ENCODE results near the gene INF2.
"Not testable (repeated sequence)": the region's sequence is repeated elsewhere in the genome, so short reads cannot be mapped to it uniquely, and the experiment has no call there.

Gene INF2

DNA sequence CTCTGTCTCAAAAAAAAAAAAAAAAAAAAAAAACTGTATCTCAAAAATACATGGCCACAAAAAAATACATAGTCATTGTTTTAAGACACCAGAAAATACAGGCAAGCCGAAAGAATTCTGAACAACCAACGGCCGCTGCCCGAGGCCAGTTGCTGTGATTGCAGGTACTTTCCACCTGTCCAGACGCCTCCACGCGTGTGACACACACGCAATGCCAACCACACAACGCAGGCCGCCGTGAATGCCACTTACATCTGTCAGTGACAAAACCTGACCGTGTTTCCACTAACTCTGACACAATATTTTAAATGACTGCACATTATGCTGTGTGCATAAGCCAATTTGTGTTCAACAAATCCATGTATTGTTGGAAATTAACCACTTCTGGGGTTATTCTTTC is 22.4 kb upstream of the INF2 start:
- Histone ChIP-seq H3K27ac (ENCODE audit: low read length) (no peak overlapping the region), H3K36me3 (ENCODE audit: control insufficient read depth, low read depth, low read length) (no peaks in the 10 kb centered on the region), H3K27me3 (ENCODE audit: control insufficient read depth, insufficient read depth, low read length) (no peaks in the 10 kb centered on the region), H3K4me1 (ENCODE audit: control insufficient read depth, low read depth, low read length) (peaks cover 11% of the 10 kb centered on the region), H3K9ac (ENCODE audit: low read length) (no peak overlapping the region), H3K4me3 (ENCODE audit: low read length) (no peak overlapping the region), H3K9me3 (ENCODE audit: control insufficient read depth, low read depth, low read length) (no peaks in the 10 kb centered on the region)

DNA sequence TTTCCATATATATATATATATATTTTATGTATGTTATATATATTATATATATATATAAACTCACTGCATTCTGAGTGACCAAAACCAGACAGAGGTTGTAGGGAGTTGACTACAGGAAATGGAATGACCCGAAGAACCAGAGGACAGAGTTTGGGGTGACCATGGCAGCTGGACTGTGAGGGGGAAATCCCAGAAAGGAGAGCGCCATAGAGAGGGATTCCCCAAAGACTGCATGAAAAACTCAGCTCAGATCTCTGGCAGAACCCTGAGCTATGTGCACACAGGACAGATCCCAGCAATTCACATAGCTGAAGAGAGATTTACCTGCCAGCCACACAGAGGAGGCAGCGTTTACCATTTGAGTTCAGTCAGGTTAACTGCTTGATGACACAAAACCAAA is 19.7 kb upstream of the INF2 start:
- Histone ChIP-seq H3K27ac (ENCODE audit: low read length) (no peak overlapping the region), H3K9me3 (ENCODE audit: control insufficient read depth, low read depth, low read length) (no peaks in the 10 kb centered on the region), H3K9ac (ENCODE audit: low read length) (no peak overlapping the region), H3K4me3 (ENCODE audit: low read length) (no peak overlapping the region), H3K36me3 (ENCODE audit: control insufficient read depth, low read depth, low read length) (no peaks in the 10 kb centered on the region), H3K4me1 (ENCODE audit: control insufficient read depth, low read depth, low read length) (peaks cover 11% of the 10 kb centered on the region), H3K27me3 (ENCODE audit: control insufficient read depth, insufficient read depth, low read length) (no peaks in the 10 kb centered on the region)

DNA sequence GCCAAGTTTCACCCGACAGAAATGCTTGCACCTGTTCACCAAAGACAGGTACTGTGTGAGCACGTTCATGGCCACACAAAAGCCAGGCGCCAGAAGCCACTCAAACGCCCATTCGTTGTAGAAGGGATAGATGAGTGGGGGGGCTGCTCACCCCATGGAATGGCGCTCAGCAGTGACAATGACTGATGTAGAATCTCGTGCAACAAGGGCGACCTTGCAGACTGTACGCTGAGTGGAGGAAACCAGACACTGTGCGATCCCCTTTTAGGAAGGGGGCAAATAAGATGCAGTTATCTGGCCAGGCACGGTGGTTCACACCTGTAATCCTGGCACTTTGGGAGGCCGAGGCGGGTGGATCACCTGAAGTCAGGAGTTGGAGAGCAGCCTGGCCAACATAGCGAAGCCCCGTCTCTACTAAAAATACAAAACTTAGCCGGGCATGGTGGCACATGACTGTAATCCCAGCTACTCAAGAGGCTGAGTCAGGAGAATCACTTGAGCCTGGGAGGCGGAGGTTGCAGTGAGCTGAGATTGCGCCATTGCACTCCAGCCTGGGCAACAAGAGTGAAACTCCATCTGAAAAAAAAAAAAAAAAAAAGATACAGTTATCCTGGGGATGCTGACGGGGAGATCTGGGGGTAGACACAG is 18.0 kb upstream of the INF2 start:
- not testable (repeated sequence) for H3K9ac ChIP-seq (ENCODE audit: low read length); H3K36me3 ChIP-seq (ENCODE audit: control insufficient read depth, low read depth, low read length); H3K4me1 ChIP-seq (ENCODE audit: control insufficient read depth, low read depth, low read length); H3K27ac ChIP-seq (ENCODE audit: low read length); H3K4me3 ChIP-seq (ENCODE audit: low read length); H3K9me3 ChIP-seq (ENCODE audit: control insufficient read depth, low read depth, low read length); H3K27me3 ChIP-seq (ENCODE audit: control insufficient read depth, insufficient read depth, low read length)

DNA sequence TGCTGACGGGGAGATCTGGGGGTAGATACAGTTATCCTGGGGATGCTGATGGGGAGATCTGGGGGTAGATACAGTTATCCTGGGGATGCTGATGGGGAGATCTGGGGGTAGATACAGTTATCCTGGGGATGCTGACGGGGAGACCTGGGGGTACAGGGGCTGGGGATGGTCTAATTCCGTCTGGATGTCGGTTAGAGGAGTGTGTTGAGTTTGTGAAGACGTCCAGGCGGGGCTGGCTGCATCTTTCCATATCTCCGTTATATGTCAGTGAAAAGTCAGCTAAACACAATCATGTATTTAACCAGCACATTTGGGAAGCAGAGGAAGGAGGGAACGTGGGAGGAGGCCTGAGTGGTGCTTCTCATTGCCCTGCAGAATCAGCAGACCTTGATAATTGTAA is 17.3 kb upstream of the INF2 start:
- H3K27me3 ChIP-seq (ENCODE audit: control insufficient read depth, insufficient read depth, low read length); H3K4me1 ChIP-seq (ENCODE audit: control insufficient read depth, low read depth, low read length); H3K9ac ChIP-seq (ENCODE audit: low read length); H3K9me3 ChIP-seq (ENCODE audit: control insufficient read depth, low read depth, low read length); H3K4me3 ChIP-seq (ENCODE audit: low read length); H3K27ac ChIP-seq (ENCODE audit: low read length); H3K36me3 ChIP-seq (ENCODE audit: control insufficient read depth, low read depth, low read length): not testable (repeated sequence)

DNA sequence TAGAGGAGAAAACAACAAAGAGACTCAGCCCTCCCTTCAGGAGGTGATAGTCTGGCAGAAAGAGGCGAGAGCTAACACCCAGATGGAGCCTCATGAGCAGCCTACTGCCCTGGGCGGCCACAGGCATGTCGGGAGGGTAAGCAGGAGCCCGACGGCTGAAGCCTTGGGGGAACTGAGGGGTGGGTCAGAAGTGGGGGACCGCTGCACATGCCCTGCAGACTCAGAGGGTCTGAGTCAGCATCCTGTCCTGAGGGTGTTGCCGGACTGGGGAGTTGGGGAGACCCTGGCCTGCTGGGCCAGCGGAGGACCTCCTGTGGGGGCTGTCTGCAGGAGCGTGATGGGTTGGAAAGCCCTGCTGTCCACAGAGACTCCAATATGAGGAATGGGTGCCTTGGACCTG is 15.9 kb upstream of the INF2 start:
- Histone ChIP-seq H3K9me3 (ENCODE audit: control insufficient read depth, low read depth, low read length) (no peaks in the 10 kb centered on the region), H3K27ac (ENCODE audit: low read length) (no peak overlapping the region), H3K36me3 (ENCODE audit: control insufficient read depth, low read depth, low read length) (no peaks in the 10 kb centered on the region), H3K27me3 (ENCODE audit: control insufficient read depth, insufficient read depth, low read length) (no peaks in the 10 kb centered on the region), H3K4me1 (ENCODE audit: control insufficient read depth, low read depth, low read length) (peaks cover 11% of the 10 kb centered on the region), H3K9ac (ENCODE audit: low read length) (no peak overlapping the region), H3K4me3 (ENCODE audit: low read length) (no peak overlapping the region)

DNA sequence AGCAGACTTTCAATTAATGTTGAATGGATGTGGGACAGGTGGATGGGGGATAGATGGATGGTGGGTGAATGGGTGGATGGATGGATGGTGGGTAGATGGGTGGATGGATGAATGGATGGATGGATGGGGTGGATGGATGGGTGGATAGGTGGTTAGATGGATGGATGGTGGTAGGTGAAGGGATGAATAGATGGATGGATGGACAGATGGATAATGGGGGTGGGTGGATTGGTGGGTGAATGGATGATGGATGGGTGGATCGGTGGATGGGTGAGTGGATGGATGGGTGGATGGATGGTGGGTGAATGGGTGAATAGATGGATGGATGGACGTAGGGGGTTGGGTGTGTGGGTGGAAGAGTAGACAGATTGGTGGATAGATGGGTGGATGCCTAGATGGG is 14.0 kb upstream of the INF2 start:
- no peaks in the 10 kb centered on the region for H3K9me3 ChIP-seq (ENCODE audit: control insufficient read depth, low read depth, low read length)
- no peaks in the 10 kb centered on the region for H3K36me3 ChIP-seq (ENCODE audit: control insufficient read depth, low read depth, low read length)
- H3K27me3 ChIP-seq (ENCODE audit: control insufficient read depth, insufficient read depth, low read length), result no peaks in the 10 kb centered on the region
- peaks cover 14% of the 10 kb centered on the region for H3K4me1 ChIP-seq (ENCODE audit: control insufficient read depth, low read depth, low read length)
- H3K4me3 ChIP-seq (ENCODE audit: low read length), result no peak overlapping the region
- no peak overlapping the region for H3K9ac ChIP-seq (ENCODE audit: low read length)
- H3K27ac ChIP-seq (ENCODE audit: low read length), result no peak overlapping the region

DNA sequence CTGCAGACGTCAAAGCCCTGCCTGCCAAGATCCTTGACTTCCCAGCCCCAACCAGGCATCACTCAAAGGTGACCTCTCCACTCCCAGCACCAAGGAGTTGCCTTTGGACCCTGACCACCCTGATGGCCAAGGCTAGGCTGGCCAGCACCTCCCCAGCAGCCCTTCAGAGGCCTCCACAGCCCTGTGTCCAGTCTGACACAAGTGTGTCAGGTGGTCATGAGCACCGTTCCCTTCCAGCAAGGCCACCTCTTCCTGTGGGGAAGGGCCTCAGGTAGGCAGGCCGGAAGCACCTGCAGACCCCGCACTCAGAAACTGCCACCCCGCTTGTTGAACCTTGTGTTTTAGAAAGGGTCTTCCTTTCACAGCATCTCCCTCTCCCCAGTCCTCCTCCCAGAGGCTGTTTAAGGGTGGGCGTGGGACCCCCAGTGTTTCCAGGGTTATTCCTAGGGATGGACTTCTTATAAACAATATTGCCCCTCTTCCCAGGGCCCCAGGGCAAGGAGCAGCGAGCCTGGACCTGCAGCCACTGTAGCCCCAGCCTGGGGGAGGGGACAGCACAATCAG is 13.2 kb upstream of the INF2 start:
- H3K27ac ChIP-seq (ENCODE audit: low read length), result no peak overlapping the region
- H3K9me3 ChIP-seq (ENCODE audit: control insufficient read depth, low read depth, low read length), result no peaks in the 10 kb centered on the region
- H3K36me3 ChIP-seq (ENCODE audit: control insufficient read depth, low read depth, low read length), result no peaks in the 10 kb centered on the region
- H3K9ac ChIP-seq (ENCODE audit: low read length), result no peak overlapping the region
- peak overlapping the region; percentile 55 for H3K4me3 ChIP-seq (ENCODE audit: low read length)
- peaks cover 20% of the 10 kb centered on the region for H3K4me1 ChIP-seq (ENCODE audit: control insufficient read depth, low read depth, low read length)
- H3K27me3 ChIP-seq (ENCODE audit: control insufficient read depth, insufficient read depth, low read length), result no peaks in the 10 kb centered on the region

DNA sequence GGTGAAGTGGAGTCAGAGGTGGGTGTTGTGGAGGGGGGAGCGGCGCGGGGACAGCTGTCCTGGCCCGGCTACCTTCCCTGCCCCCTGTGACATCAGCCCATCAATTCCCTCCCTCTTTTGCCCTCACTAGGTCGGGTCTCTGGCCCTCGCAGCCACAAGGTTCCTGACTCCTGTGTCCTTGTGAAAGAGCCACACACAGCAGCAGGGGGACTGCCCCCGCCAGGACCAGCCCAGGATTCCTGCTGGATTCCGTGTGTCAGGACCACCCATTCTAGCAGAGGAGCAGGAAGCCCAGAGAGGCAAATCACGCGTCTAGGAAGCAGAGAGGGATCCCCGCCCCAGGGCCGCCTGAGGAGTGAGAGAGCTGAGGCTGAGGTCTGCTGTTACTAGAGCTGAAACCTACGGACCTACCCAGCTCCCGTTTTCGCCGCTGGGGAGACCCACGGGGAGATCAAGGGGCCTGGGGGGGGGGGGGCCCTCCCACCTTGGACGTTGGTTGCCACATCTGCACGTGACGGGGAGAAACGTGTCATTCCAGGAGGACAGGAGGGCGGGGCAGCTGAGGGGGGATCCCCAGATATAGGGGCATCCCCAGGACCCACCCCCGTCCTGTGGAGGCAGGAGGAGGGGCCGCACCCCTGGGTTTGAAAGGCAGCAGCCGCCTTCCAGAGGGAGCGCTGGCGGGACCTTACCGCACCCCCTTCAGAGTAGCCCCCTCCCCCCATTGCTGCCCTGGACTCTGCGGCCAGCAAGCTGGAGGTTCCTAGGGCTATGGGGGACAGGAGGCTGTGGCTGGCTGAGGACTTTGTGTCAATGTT is 12.5 kb upstream of the INF2 start:
- Histone ChIP-seq H3K4me1 (ENCODE audit: control insufficient read depth, low read depth, low read length) (peaks cover 27% of the 10 kb centered on the region), H3K36me3 (ENCODE audit: control insufficient read depth, low read depth, low read length) (no peaks in the 10 kb centered on the region), H3K27ac (ENCODE audit: low read length) (peak overlapping the region; percentile 83), H3K27me3 (ENCODE audit: control insufficient read depth, insufficient read depth, low read length) (no peaks in the 10 kb centered on the region), H3K9me3 (ENCODE audit: control insufficient read depth, low read depth, low read length) (no peaks in the 10 kb centered on the region), H3K4me3 (ENCODE audit: low read length) (peak overlapping the region; percentile 55), H3K9ac (ENCODE audit: low read length) (peak overlapping the region; percentile 88)

DNA sequence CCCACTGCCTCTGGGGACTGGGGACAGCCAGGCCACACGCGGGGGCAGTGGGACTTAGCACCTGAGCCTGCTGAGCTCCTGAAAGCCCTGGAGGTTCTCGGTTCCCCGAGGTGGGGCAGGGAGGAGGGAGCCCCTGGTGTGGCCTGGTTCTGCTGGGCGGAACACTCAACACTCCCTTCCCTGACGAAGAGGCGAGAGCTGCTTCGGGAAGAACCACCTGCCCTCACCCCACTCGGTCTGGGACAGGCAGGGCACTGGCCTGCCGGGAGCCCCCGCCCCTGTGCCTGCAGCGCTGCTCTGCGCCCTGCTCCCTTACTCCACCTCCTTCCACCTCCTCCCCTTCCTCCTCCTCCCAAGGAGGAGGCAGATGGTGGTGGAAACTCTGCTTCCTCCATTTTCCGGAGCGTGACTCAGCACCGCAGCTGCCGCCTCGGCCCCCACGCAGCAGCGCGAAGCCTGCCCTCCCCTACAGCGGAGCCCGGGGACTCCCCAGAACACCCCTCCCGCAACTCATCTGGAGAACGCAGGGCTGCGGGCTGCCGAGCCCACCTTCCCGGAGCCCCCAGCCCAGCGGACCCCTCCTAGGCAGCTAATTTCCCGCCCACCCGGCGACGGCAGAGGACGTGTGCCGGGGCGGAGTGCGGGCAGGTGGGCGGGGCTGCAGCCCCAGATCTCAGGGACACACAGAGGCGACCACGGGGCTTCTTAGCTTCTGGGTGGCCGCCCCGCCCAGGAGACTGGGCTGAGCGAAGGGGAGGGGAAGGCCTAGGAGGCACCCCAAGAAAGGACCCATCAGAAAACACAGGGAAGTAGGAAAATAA is 11.7 kb upstream of the INF2 start:
- H3K27ac ChIP-seq (ENCODE audit: low read length), result peak overlapping the region; percentile 83
- no peaks in the 10 kb centered on the region for H3K9me3 ChIP-seq (ENCODE audit: control insufficient read depth, low read depth, low read length)
- H3K9ac ChIP-seq (ENCODE audit: low read length), result peak overlapping the region; percentile 88
- no peaks in the 10 kb centered on the region for H3K27me3 ChIP-seq (ENCODE audit: control insufficient read depth, insufficient read depth, low read length)
- peak overlapping the region; percentile 55 for H3K4me3 ChIP-seq (ENCODE audit: low read length)
- no peaks in the 10 kb centered on the region for H3K36me3 ChIP-seq (ENCODE audit: control insufficient read depth, low read depth, low read length)
- peaks cover 35% of the 10 kb centered on the region for H3K4me1 ChIP-seq (ENCODE audit: control insufficient read depth, low read depth, low read length)

DNA sequence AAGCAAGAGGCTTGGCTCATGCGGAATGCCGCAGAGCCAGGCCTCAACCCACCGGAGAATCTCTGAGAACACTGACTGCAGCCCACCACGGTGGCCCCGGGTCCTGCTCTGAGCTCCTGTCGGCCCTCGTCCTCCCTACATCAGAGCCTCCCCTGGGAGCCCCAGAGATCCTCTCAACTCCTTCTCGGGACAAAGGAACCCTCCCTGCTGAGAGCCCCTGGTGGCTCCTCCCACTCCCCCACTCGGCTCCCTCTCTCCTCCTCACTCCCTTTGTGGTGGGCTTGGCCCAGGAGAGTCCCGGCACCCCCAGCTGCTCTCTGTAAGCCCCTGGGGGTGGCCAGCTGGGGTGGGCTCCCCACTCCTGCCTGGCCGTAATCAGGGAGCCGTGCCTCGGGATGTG is 11.1 kb upstream of the INF2 start:
- H3K36me3 ChIP-seq (ENCODE audit: control insufficient read depth, low read depth, low read length), result no peaks in the 10 kb centered on the region
- H3K9me3 ChIP-seq (ENCODE audit: control insufficient read depth, low read depth, low read length), result no peaks in the 10 kb centered on the region
- peaks cover 41% of the 10 kb centered on the region for H3K4me1 ChIP-seq (ENCODE audit: control insufficient read depth, low read depth, low read length)
- H3K27me3 ChIP-seq (ENCODE audit: control insufficient read depth, insufficient read depth, low read length), result no peaks in the 10 kb centered on the region
- peak overlapping the region; percentile 83 for H3K27ac ChIP-seq (ENCODE audit: low read length)
- peak overlapping the region; percentile 55 for H3K4me3 ChIP-seq (ENCODE audit: low read length)
- H3K9ac ChIP-seq (ENCODE audit: low read length), result peak overlapping the region; percentile 88

DNA sequence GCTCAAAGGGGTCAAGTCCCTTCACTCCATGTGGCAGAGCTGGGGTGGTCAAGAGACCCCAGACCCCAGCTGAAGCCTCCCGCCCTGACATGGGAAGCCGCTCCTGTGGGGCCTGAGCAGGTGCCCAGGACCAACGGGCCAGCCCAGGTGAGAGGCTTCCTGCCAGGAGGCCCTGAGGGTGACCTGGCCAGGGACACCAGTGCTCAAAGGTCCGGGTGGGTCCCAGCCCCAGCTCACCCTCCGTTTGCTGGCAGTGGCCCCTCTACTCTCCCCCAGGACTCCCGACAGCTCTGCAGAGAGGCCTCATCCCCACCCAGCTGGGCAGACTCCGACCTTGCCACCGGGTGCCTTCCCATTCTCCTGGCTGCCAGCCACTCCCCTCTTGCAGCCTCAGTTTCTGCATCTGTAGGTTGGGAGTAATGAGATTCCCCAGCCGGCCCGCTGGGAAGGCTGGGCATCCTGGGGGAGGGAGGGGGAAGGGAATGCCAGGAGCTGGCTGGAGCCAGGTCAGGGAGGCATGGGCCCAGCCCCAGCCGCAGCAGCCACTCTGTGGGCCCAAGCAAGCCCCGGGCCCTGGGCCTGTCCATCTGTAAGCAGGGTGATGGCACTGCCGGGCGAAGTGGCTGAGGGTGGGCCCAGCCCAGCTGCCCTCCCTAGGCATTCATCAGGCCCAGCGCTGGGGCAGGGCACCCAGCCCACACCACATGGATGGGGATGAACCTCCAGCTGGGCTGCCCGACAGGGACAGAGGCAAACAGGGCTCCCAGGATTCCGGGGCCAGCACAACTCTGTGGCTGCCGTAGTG is 10.3 kb upstream of the INF2 start:
- Histone ChIP-seq H3K27me3 (ENCODE audit: control insufficient read depth, insufficient read depth, low read length) (no peaks in the 10 kb centered on the region), H3K9ac (ENCODE audit: low read length) (no peak overlapping the region), H3K4me1 (ENCODE audit: control insufficient read depth, low read depth, low read length) (peaks cover 44% of the 10 kb centered on the region), H3K9me3 (ENCODE audit: control insufficient read depth, low read depth, low read length) (no peaks in the 10 kb centered on the region), H3K27ac (ENCODE audit: low read length) (no peak overlapping the region), H3K36me3 (ENCODE audit: control insufficient read depth, low read depth, low read length) (no peaks in the 10 kb centered on the region), H3K4me3 (ENCODE audit: low read length) (no peak overlapping the region)

Data from iPS-18a (cell line).